Measurements from ENCODE around the gene NTPCR.
"Not testable (repeated sequence)": the region's sequence is repeated elsewhere in the genome, so short reads cannot be mapped to it uniquely, and the experiment has no call there.

The NTPCR gene

GRCh38 chr1:232927166-232927565 is 23.2 kb upstream of the NTPCR start:
- DNase-seq (ENCODE audit: low read depth) = not testable (repeated sequence)

- DNase-seq (ENCODE audit: low read depth) = no peak
Measured at GRCh38 chr1:232927830-232928505, 22.4 kb upstream of the NTPCR start.

- no peak for DNase-seq (ENCODE audit: low read depth)
Measured at GRCh38 chr1:232932486-232933425, 17.7 kb upstream of the NTPCR start.

GRCh38 chr1:232936941-232937340 is 13.5 kb upstream of the NTPCR start:
- no peak for DNase-seq (ENCODE audit: low read depth)

- DNase-seq (ENCODE audit: low read depth) = no peak
Measured at GRCh38 chr1:232937741-232938375, 12.6 kb upstream of the NTPCR start.

GRCh38 chr1:232938926-232939325 is 11.5 kb upstream of the NTPCR start:
- no peak for DNase-seq (ENCODE audit: low read depth)

- DNase-seq (ENCODE audit: low read depth) = no peak
Measured at GRCh38 chr1:232939748-232940147, 10.7 kb upstream of the NTPCR start.

- DNase-seq (ENCODE audit: low read depth) = no peak
Measured at GRCh38 chr1:232940262-232940661, 10.1 kb upstream of the NTPCR start.

GRCh38 chr1:232942413-232943294 is 7.8 kb upstream of the NTPCR start:
- no peak for DNase-seq (ENCODE audit: low read depth)

GRCh38 chr1:232943679-232944252 is 6.6 kb upstream of the NTPCR start:
- DNase-seq (ENCODE audit: low read depth) = no peak

GRCh38 chr1:232944347-232944746 is 6.1 kb upstream of the NTPCR start:
- DNase-seq (ENCODE audit: low read depth) = no peak

- DNase-seq (ENCODE audit: low read depth) = no peak
Measured at GRCh38 chr1:232949636-232950196, 695 bp upstream of the NTPCR start.

- DNase-seq (ENCODE audit: low read depth) = no peak
Measured at GRCh38 chr1:232951180-232951579, 769 bp downstream of the NTPCR start.

GRCh38 chr1:232951605-232952004 is 1.2 kb downstream of the NTPCR start:
- DNase-seq (ENCODE audit: low read depth) = no peak

GRCh38 chr1:232952514-232953499 is 2.4 kb downstream of the NTPCR start:
- DNase-seq (ENCODE audit: low read depth) = no peak

- DNase-seq (ENCODE audit: low read depth) = no peak
Measured at GRCh38 chr1:232954594-232955365, 4.4 kb downstream of the NTPCR start.

GRCh38 chr1:232956081-232956480 is 5.7 kb downstream of the NTPCR start:
- no peak for DNase-seq (ENCODE audit: low read depth)

- DNase-seq (ENCODE audit: low read depth) = no peak
Measured at GRCh38 chr1:232958067-232958466, 7.7 kb downstream of the NTPCR start.

All from stromal cell of bone marrow (primary cell).